Endothelial cell of umbilical vein (primary cell): Measurements from ENCODE around the gene KDM7A. TPM values are rescaled to one million over a fixed set of nuclear protein-coding genes. Genes with fewer than 3 reads are reported as not detected.

Experiments used
- BruUV-seq: library from RNA; stranded (reverse); fragments of 400-500 nt; replicated peaks from 2 replicates; lab custom pipeline; 2021; lab: Mats Ljungman, UMichigan
- CTCF ChIA-PET: fragments of 300-600, 350-600 bp; sonication (Branson Sonifier 250); formaldehyde crosslinking; loops from one replicate; lab custom pipeline; 2021; ENCODE audit warnings: antibody characterized with exemption, inconsistent platforms; lab: Charles Lee
- POLR2A ChIA-PET: fragments of 300-600, 350-600 bp; sonication (Branson Sonifier 250); formaldehyde crosslinking; loops from one replicate; lab custom pipeline; 2021; ENCODE audit warnings: antibody characterized with exemption, inconsistent platforms; lab: Charles Lee
- DNase-seq: peaks from one replicate; pipeline ENCODE4 v3.0.0-alpha.2; 2011; ENCODE audit warnings: low read depth, low spot score
- FAIRE-seq: peaks from 2 replicates; lab custom pipeline; 2011; peaks lifted over from hg19 to GRCh38; lab: Jason Lieb, UNC
- H2AFZ ChIP-seq: 2 replicates; pipeline ENCODE4 v1.6.0; 2012; ENCODE audit warnings: low read depth, low read length, control low read depth, inconsistent platforms
- H3K27ac ChIP-seq: 2 replicates; pipeline ENCODE4 v1.5.1; 2011; ENCODE audit warnings: low read depth, mild to moderate bottlenecking, control low read depth, low read length, moderate library complexity; ENCODE audit not compliant: insufficient read depth
- H3K27me3 ChIP-seq, 2 experiments: 2 replicates each; pipeline versions ENCODE4 v1.6.0 to v1.6.1; 2011; ENCODE audit warnings: low read length in 2 of 2, mixed read lengths in 1 of 2; ENCODE audit not compliant: control insufficient read depth in 2 of 2, insufficient read depth in 2 of 2
- H3K36me3 ChIP-seq, 2 experiments: 2 replicates in 1 of 2; 3 replicates in 1 of 2; pipeline ENCODE4 v1.5.1; 2011; ENCODE audit warnings: low read length in 2 of 2, mild to moderate bottlenecking in 1 of 2, moderate library complexity in 1 of 2; ENCODE audit not compliant: control insufficient read depth in 2 of 2, insufficient read depth in 2 of 2; ENCODE audit errors: extremely low read depth in 1 of 2
- H3K4me1 ChIP-seq: 3 replicates; pipeline ENCODE4 v1.5.1; 2011; ENCODE audit warnings: mild to moderate bottlenecking, low read length; ENCODE audit not compliant: control insufficient read depth, insufficient read depth; ENCODE audit errors: extremely low read depth
- H3K4me2 ChIP-seq: 2 replicates; pipeline ENCODE4 v1.6.1; 2011; ENCODE audit warnings: low read length, control low read depth, mixed read lengths; ENCODE audit not compliant: insufficient read depth
- H3K4me3 ChIP-seq, 3 experiments: fragments of 200-600 bp in 1 of 3; sonication (generic), shearing (Covaris generic) in 1 of 3; replicated peaks in 1 of 3; 2 replicates each; pipeline ENCODE4 v1.5.1; 2011 to 2016; ENCODE audit warnings: control low read depth in 3 of 3, low read length in 3 of 3, mild to moderate bottlenecking in 2 of 3, inconsistent platforms in 1 of 3, low read depth in 1 of 3, moderate library complexity in 1 of 3; ENCODE audit not compliant: insufficient read depth in 1 of 3
- H3K79me2 ChIP-seq: 2 replicates; pipeline ENCODE4 v1.6.0; 2012; ENCODE audit warnings: low read length, inconsistent platforms; ENCODE audit not compliant: control insufficient read depth, insufficient read depth
- H3K9ac ChIP-seq: replicated peaks from 2 replicates; pipeline ENCODE3; 2011; ENCODE audit warnings: low read length, control low read depth; ENCODE audit not compliant: insufficient read depth; ENCODE audit errors: extremely low read depth
- H3K9me1 ChIP-seq: replicated peaks from 3 replicates; pipeline ENCODE4 v1.6.0; 2011; ENCODE audit warnings: mild to moderate bottlenecking, low read length; ENCODE audit not compliant: control insufficient read depth, insufficient read depth; ENCODE audit errors: extremely low read depth
- H3K9me3 ChIP-seq: replicated peaks from 2 replicates; pipeline ENCODE4 v1.5.1; 2012; ENCODE audit warnings: low read length, inconsistent platforms; ENCODE audit not compliant: control insufficient read depth, insufficient read depth
- H4K20me1 ChIP-seq: replicated peaks from 2 replicates; pipeline ENCODE3; 2011; ENCODE audit warnings: mild to moderate bottlenecking, low read length; ENCODE audit not compliant: control insufficient read depth, insufficient read depth; ENCODE audit errors: extremely low read depth
- EZH2 ChIP-seq: IDR thresholded peaks from 2 replicates; pipeline ENCODE4 v1.6.1; 2012; ENCODE audit warnings: borderline replicate concordance, low read depth, mild to moderate bottlenecking, moderate library complexity, low read length, inconsistent platforms; ENCODE audit not compliant: severe bottlenecking
- FOS ChIP-seq: IDR thresholded peaks from 2 replicates; pipeline ENCODE4 v1.6.1; 2011; ENCODE audit warnings: mild to moderate bottlenecking, low read length, moderate library complexity, borderline replicate concordance; ENCODE audit not compliant: insufficient read depth
- GATA2 ChIP-seq: IDR thresholded peaks from 2 replicates; pipeline ENCODE4 v1.7.0; 2011; ENCODE audit warnings: low read depth, mild to moderate bottlenecking, moderate library complexity, mixed read lengths, low read length; ENCODE audit not compliant: insufficient read length, insufficient read depth
- JUN ChIP-seq: IDR thresholded peaks from 2 replicates; pipeline ENCODE4 v1.6.1; 2011; ENCODE audit warnings: borderline replicate concordance, low read depth; ENCODE audit not compliant: insufficient read length, insufficient read depth
- MYC ChIP-seq: IDR thresholded peaks from one replicate; pipeline ENCODE4 v1.6.1; 2011; ENCODE audit warnings: mild to moderate bottlenecking, low read depth, low read length
- POLR2A ChIP-seq: IDR thresholded peaks from 2 replicates; pipeline ENCODE4 v1.6.1; 2012; ENCODE audit warnings: low read depth, mild to moderate bottlenecking, control low read depth, low read length
- POLR2AphosphoS5 ChIP-seq: IDR thresholded peaks from 2 replicates; pipeline ENCODE4 v1.6.1; 2012; ENCODE audit warnings: low read depth, mild to moderate bottlenecking, control low read depth, low read length, moderate library complexity; ENCODE audit not compliant: insufficient read depth
- dilution Hi-C: fragments of 300-500 bp; cut with MboI; formaldehyde crosslinking; loops from one replicate; pipeline ENCODE4 v1.15.0; 2019; ENCODE audit warnings: low sequenced_read_pairs; ENCODE audit not compliant: extremely low pct_ligation_motif_present
- intact Hi-C: fragments of 100-400 bp; cut with micrococcal nuclease; formaldehyde crosslinking; loops from one replicate; pipeline ENCODE4 v1.10.0; 2022
- polyA plus RNA-seq, 4 experiments: library from polyadenylated mRNA; depleted of rRNA in 3 of 4; stranded (reverse) in 3 of 4; unstranded in 1 of 4; fragments of >200 nt; gene quantifications; 2 replicates each; pipeline versions ENCODE4 v1.2.1 to v1.2.3, GENCODE V29; 2011 to 2012; ENCODE audit warnings: missing spikeins in 1 of 4
- total RNA-seq: library from RNA; stranded (reverse); gene quantifications from 2 replicates; pipeline ENCODE4 v1.2.3, GENCODE V29; 2021
- TF ChIP-seq, protein P1 (sequence below), 2 donors: IDR thresholded peaks; 1 replicate in 1 of 2; 2 replicates in 1 of 2; pipeline ENCODE4 v1.5.1; 2011; ENCODE audit warnings: low read length in 2 of 2, mild to moderate bottlenecking in 2 of 2, moderate library complexity in 2 of 2, control low read depth in 1 of 2, inconsistent platforms in 1 of 2, low read depth in 1 of 2; ENCODE audit not compliant: insufficient read depth in 1 of 2; ENCODE audit errors: extremely low read depth in 1 of 2
- TF ChIP-seq, protein P2 (sequence below): IDR thresholded peaks from 2 replicates; pipeline ENCODE4 v1.6.1; 2011; ENCODE audit not compliant: insufficient read depth, insufficient read length

Gene KDM7A
- total and polyA plus RNA-seq, 2 donors (not counting 3 experiments of a cell fraction or from before 2014, with no cell fraction given): 2.4 to 7.3 TPM

DNA sequence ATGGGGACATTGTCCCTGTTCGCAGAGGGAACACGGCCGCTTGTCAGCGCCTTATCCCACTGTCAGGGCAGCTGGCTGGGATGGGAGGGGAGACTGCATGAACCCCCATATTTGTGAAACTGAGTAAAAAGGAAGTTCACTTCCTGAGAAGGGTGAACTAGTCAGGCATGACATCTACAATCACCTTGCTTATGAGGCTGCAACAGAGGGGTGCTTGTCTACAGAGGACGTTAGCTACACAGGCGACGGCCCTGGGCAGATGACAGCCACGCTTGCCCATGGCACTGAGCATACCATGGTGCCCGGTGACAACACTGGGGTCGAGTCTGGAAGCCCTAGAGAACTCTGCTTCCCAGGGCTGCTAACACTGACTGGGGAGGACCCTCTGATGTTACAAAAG lies 46.0 kb upstream of the KDM7A start:
- Histone ChIP-seq H3K4me1 (no peaks in the 10 kb centered on the region), H3K4me2 (no peak overlapping the region), H2AFZ (no peak overlapping the region), H3K9me3 (no peaks in the 10 kb centered on the region), H4K20me1 (no peaks in the 10 kb centered on the region), H3K4me3 (no peak overlapping the region), H3K27ac (no peak overlapping the region), H3K36me3 (no peaks in the 10 kb centered on the region), H3K27me3 (peaks cover 0 to 2% of the 10 kb centered on the region in 2 experiments), H3K79me2 (no peaks in the 10 kb centered on the region), H3K9ac (no peak overlapping the region), H3K9me1 (no peaks in the 10 kb centered on the region)
- POLR2A ChIA-PET: no interaction called here
- TF ChIP-seq JUN (no peak), MYC (no peak), FOS (no peak), POLR2A (no peak), GATA2 (no peak), POLR2AphosphoS5 (no peak), EZH2 (no peak)
- TF ChIP-seq, protein P1, sequence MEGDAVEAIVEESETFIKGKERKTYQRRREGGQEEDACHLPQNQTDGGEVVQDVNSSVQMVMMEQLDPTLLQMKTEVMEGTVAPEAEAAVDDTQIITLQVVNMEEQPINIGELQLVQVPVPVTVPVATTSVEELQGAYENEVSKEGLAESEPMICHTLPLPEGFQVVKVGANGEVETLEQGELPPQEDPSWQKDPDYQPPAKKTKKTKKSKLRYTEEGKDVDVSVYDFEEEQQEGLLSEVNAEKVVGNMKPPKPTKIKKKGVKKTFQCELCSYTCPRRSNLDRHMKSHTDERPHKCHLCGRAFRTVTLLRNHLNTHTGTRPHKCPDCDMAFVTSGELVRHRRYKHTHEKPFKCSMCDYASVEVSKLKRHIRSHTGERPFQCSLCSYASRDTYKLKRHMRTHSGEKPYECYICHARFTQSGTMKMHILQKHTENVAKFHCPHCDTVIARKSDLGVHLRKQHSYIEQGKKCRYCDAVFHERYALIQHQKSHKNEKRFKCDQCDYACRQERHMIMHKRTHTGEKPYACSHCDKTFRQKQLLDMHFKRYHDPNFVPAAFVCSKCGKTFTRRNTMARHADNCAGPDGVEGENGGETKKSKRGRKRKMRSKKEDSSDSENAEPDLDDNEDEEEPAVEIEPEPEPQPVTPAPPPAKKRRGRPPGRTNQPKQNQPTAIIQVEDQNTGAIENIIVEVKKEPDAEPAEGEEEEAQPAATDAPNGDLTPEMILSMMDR (IDR thresholded peaks at IDR 0.05; ENCODE audit: extremely low read depth in 1 of 2, insufficient read depth in 1 of 2, low read depth in 1 of 2, low read length in 2 of 2): no peak
- TF ChIP-seq, protein P2, sequence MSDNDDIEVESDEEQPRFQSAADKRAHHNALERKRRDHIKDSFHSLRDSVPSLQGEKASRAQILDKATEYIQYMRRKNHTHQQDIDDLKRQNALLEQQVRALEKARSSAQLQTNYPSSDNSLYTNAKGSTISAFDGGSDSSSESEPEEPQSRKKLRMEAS: no peak
- no peak for DNase-seq
- intact Hi-C loops (no loop called here), dilution Hi-C loops (no loop called here)
- BruUV-seq: no TSS peak
- CTCF ChIA-PET: no interaction called here
- no peak for FAIRE-seq
